Keratinocyte (primary cell): Measurements from ENCODE around the gene SPG7. TPM values are rescaled to one million over a fixed set of nuclear protein-coding genes. Genes with fewer than 3 reads are reported as not detected.

Source experiments
- DNase-seq: peaks from one replicate; pipeline ENCODE4 v3.0.0-alpha.2; 2011; ENCODE audit warnings: low read depth, missing footprints, low spot score
- FAIRE-seq: peaks from 2 replicates; lab custom pipeline; 2011; peaks lifted over from hg19 to GRCh38; lab: Jason Lieb, UNC
- H2AFZ ChIP-seq: 2 replicates; pipeline ENCODE4 v1.6.0; 2012; ENCODE audit warnings: low read length, control low read depth, inconsistent platforms; ENCODE audit not compliant: control insufficient read depth
- H3K27ac ChIP-seq: 2 replicates; pipeline ENCODE4 v1.5.1; 2011; ENCODE audit warnings: low read length; ENCODE audit not compliant: control insufficient read depth, insufficient read depth
- H3K27me3 ChIP-seq: 3 replicates; pipeline ENCODE4 v1.6.0; 2011; ENCODE audit warnings: low read length; ENCODE audit not compliant: control insufficient read depth, insufficient read depth; ENCODE audit errors: extremely low read depth
- H3K36me3 ChIP-seq, 2 experiments: 2 replicates in 1 of 2; 3 replicates in 1 of 2; pipeline ENCODE4 v1.5.1; 2011; ENCODE audit warnings: low read length in 2 of 2, mild to moderate bottlenecking in 1 of 2; ENCODE audit not compliant: control insufficient read depth in 2 of 2, insufficient read depth in 2 of 2; ENCODE audit errors: extremely low read depth in 1 of 2
- H3K4me1 ChIP-seq: 3 replicates; pipeline ENCODE4 v1.5.1; 2011; ENCODE audit warnings: low read length; ENCODE audit not compliant: control insufficient read depth, insufficient read depth; ENCODE audit errors: extremely low read depth
- H3K4me2 ChIP-seq: 3 replicates; pipeline ENCODE4 v1.6.0; 2011; ENCODE audit warnings: low read depth, low read length; ENCODE audit not compliant: control insufficient read depth, insufficient read depth; ENCODE audit errors: extremely low read depth
- H3K4me3 ChIP-seq, 3 experiments: fragments of 200-600 bp in 1 of 3; sonication (generic) in 1 of 3; 2 replicates in 2 of 3; 3 replicates in 1 of 3; pipeline ENCODE4 v1.5.1; 2011 to 2016; ENCODE audit warnings: low read length in 3 of 3, mild to moderate bottlenecking in 3 of 3, control low read depth in 2 of 3, inconsistent platforms in 1 of 3, low read depth in 1 of 3, mixed read lengths in 1 of 3, mixed run types in 1 of 3, moderate library complexity in 1 of 3; ENCODE audit not compliant: control insufficient read depth in 2 of 3, insufficient read depth in 2 of 3; ENCODE audit errors: extremely low read depth in 1 of 3
- H3K79me2 ChIP-seq: 2 replicates; pipeline ENCODE4 v1.6.0; 2012; ENCODE audit warnings: low read length; ENCODE audit not compliant: control insufficient read depth, insufficient read depth
- H3K9ac ChIP-seq: 3 replicates; pipeline ENCODE4 v1.6.0; 2011; ENCODE audit warnings: low read length; ENCODE audit not compliant: control insufficient read depth, insufficient read depth; ENCODE audit errors: extremely low read depth
- H3K9me1 ChIP-seq: 3 replicates; pipeline ENCODE4 v1.6.0; 2011; ENCODE audit warnings: low read length; ENCODE audit not compliant: control insufficient read depth, insufficient read depth; ENCODE audit errors: extremely low read depth
- H3K9me3 ChIP-seq: 2 replicates; pipeline ENCODE4 v1.5.1; 2012; ENCODE audit warnings: low read depth, low read length; ENCODE audit not compliant: control insufficient read depth
- H4K20me1 ChIP-seq: 3 replicates; pipeline ENCODE4 v1.6.0; 2011; ENCODE audit warnings: low read length; ENCODE audit not compliant: control insufficient read depth, insufficient read depth; ENCODE audit errors: extremely low read depth
- EZH2 ChIP-seq: IDR thresholded peaks from one replicate; pipeline ENCODE4 v1.6.1; 2012; ENCODE audit warnings: inconsistent platforms, mild to moderate bottlenecking, low read length, moderate library complexity
- dilution Hi-C: fragments of 300-500 bp; cut with MboI; formaldehyde crosslinking; loops from one replicate; pipeline ENCODE4 v1.7.0; 2020; ENCODE audit warnings: low sequenced_read_pairs; ENCODE audit not compliant: extremely low pct_ligation_motif_present
- polyA plus RNA-seq, 5 experiments: library from polyadenylated mRNA; depleted of rRNA in 3 of 5; stranded (reverse) in 3 of 5; stranded (forward) in 1 of 5; unstranded in 1 of 5; fragments of >200 nt; gene quantifications; 1 replicate in 1 of 5; 2 replicates in 3 of 5; 3 replicates in 1 of 5; pipeline versions ENCODE4 v1.2.1 to v1.2.3, GENCODE V29; 2011 to 2012; ENCODE audit warnings: missing spikeins in 2 of 5, low read depth in 1 of 5, low replicate concordance in 1 of 5
- TF ChIP-seq, protein P1 (sequence below), 3 experiments: IDR thresholded peaks in 1 of 3; conservative IDR thresholded peaks in 1 of 3; optimal IDR thresholded peaks in 1 of 3; 2 replicates in 2 of 3; 3 replicates in 1 of 3; pipeline versions ENCODE3 to v1.5.1; 2011; ENCODE audit warnings: low read length in 3 of 3, mild to moderate bottlenecking in 3 of 3, moderate library complexity in 2 of 3, control low read depth in 1 of 3, inconsistent platforms in 1 of 3; ENCODE audit not compliant: insufficient read depth in 2 of 3; ENCODE audit errors: extremely low read depth in 1 of 3

Gene SPG7
- polyA plus RNA-seq, 1 donor (not counting 4 experiments of a cell fraction or from before 2014, with no cell fraction given): 45.2 TPM

DNA sequence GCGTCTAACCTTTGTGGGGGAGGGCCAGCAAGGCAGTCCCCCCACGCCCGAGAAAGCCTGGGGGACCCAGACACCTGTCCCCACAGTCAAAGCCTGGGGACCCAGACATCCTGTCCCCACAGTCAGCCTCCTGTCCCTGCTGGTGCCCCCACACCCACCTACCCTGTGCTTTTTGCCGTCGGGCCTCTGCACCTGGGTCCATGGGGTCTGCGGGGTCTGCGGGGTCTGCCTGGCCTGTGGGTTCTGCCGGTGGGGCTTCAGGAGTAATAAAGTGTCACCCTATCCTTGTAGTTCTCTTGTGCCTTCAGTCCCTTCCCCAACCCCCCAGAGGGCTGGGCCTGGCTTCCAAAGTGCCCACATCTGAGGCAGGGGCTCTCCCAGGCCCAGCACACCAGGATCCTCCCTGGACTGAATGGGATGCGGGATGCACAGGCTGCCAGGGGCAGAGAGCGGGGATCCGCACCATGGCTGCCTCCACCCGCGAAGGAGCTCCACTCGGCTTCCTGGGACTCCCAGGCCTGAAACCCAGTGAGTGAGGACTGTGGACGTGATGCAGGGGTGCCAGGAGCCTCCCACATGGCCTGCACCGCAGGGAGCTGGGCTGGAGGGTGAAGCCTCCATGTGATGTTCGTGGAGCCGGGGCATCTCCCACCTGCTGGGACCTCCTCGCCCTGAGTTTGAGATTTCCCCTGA lies 88.9 kb downstream of the SPG7 start:
- no peak overlapping the region for H3K4me3 ChIP-seq
- H3K27me3 ChIP-seq: no peaks in the 10 kb centered on the region
- dilution Hi-C loops: no loop called here
- H2AFZ ChIP-seq: no peak overlapping the region
- FAIRE-seq (no peak), DNase-seq (no peak)
- H3K36me3 ChIP-seq: no peaks in the 10 kb centered on the region
- no peak overlapping the region for H3K4me2 ChIP-seq
- no peak for TF ChIP-seq EZH2
- TF ChIP-seq, protein P1, sequence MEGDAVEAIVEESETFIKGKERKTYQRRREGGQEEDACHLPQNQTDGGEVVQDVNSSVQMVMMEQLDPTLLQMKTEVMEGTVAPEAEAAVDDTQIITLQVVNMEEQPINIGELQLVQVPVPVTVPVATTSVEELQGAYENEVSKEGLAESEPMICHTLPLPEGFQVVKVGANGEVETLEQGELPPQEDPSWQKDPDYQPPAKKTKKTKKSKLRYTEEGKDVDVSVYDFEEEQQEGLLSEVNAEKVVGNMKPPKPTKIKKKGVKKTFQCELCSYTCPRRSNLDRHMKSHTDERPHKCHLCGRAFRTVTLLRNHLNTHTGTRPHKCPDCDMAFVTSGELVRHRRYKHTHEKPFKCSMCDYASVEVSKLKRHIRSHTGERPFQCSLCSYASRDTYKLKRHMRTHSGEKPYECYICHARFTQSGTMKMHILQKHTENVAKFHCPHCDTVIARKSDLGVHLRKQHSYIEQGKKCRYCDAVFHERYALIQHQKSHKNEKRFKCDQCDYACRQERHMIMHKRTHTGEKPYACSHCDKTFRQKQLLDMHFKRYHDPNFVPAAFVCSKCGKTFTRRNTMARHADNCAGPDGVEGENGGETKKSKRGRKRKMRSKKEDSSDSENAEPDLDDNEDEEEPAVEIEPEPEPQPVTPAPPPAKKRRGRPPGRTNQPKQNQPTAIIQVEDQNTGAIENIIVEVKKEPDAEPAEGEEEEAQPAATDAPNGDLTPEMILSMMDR (optimal IDR thresholded peaks at IDR 0.05 in 1 of 3, IDR thresholded peaks at IDR 0.05 in 1 of 3, conservative IDR thresholded peaks at IDR 0.05 in 1 of 3; ENCODE audit: extremely low read depth in 1 of 3, insufficient read depth in 2 of 3, low read length in 3 of 3): no peak
- no peak overlapping the region for H3K27ac ChIP-seq
- H3K9ac ChIP-seq: no peak overlapping the region
- H3K9me1 ChIP-seq: no peaks in the 10 kb centered on the region
- no peaks in the 10 kb centered on the region for H3K9me3 ChIP-seq
- no peaks in the 10 kb centered on the region for H4K20me1 ChIP-seq
- H3K79me2 ChIP-seq: no peaks in the 10 kb centered on the region
- peaks cover 22% of the 10 kb centered on the region for H3K4me1 ChIP-seq

DNA sequence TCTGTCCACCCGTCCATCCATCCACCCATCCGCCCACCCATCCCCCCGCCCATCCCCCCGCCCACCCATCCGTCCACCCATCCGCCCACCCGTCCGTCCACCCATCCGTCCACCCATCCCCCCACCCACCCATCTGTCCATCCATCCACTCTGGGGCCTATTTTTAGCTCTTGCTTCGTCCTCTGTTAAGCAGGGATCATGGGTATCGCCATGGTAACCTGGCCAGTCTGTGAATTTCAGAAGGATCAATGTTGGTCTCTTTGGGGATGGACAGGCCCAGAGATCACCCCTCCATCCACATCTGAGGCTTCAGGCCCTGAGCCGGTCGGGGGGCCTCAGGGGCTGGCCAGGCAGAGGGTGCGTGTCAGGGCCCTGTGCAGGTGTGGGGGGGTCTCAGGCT lies 90.0 kb downstream of the SPG7 start:
- H4K20me1 ChIP-seq: no peaks in the 10 kb centered on the region
- no peaks in the 10 kb centered on the region for H3K36me3 ChIP-seq
- TF ChIP-seq, protein P1 (optimal IDR thresholded peaks at IDR 0.05 in 1 of 3, IDR thresholded peaks at IDR 0.05 in 1 of 3, conservative IDR thresholded peaks at IDR 0.05 in 1 of 3; ENCODE audit: extremely low read depth in 1 of 3, insufficient read depth in 2 of 3, low read length in 3 of 3): no peak
- no peak for TF ChIP-seq EZH2
- H3K9me1 ChIP-seq: no peaks in the 10 kb centered on the region
- H3K4me2 ChIP-seq: no peak overlapping the region
- H3K27ac ChIP-seq: no peak overlapping the region
- no peak overlapping the region for H3K4me3 ChIP-seq
- H3K4me1 ChIP-seq: peaks cover 32% of the 10 kb centered on the region
- FAIRE-seq (no peak), DNase-seq (no peak)
- no peaks in the 10 kb centered on the region for H3K9me3 ChIP-seq
- no peak overlapping the region for H2AFZ ChIP-seq
- dilution Hi-C loops: no loop called here
- H3K9ac ChIP-seq: no peak overlapping the region
- H3K27me3 ChIP-seq: no peaks in the 10 kb centered on the region
- H3K79me2 ChIP-seq: no peaks in the 10 kb centered on the region
